ENCODE results near the gene CES2.

- TF ChIP-seq CTCF (IDR thresholded peaks at IDR 0.05) (no peak), POLR2A (IDR thresholded peaks at IDR 0.05) (no peak)
Observed at GRCh38 chr16:66930189-66930588, 5.1 kb upstream of the CES2 start.
